CD4-positive, alpha-beta T cell treated with Interleukin-15 for 1 hour (primary cell): Measurements from ENCODE around the gene HOXB3.
"Not testable (repeated sequence)": the region's sequence is repeated elsewhere in the genome, so short reads cannot be mapped to it uniquely, and the experiment has no call there.

Source experiments
- DNase-seq: peaks from one replicate; pipeline ENCODE4 v3.0.0-alpha.2; 2020

The HOXB3 gene

GRCh38 chr17:48515925-48516900, 73.8 kb downstream of the HOXB3 start:
- DNase-seq, result no peak

DNA sequence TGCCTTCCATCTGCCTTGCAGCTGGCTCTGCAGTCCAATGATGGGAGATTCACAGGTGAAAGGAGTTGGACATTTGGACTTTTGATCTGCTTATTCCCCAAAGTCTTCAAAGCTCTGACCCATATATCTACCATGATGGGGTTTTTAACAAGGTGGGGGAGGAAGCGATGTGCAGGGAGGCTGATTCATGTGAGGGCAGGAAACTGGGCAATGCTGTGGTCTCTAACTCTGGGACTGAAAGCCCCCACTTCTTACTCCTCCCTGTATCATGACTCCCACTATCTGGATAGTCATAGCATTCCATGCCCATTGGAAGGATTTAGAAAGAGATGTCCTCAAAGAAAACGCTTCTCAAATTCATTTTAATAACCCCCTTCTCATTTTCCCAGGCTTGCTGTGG, 75.6 kb downstream of the HOXB3 start:
- no peak for DNase-seq

GRCh38 chr17:48513666-48514455, 76.2 kb downstream of the HOXB3 start:
- DNase-seq, result no peak

GRCh38 chr17:48513097-48513496, 76.9 kb downstream of the HOXB3 start:
- no peak for DNase-seq

DNA sequence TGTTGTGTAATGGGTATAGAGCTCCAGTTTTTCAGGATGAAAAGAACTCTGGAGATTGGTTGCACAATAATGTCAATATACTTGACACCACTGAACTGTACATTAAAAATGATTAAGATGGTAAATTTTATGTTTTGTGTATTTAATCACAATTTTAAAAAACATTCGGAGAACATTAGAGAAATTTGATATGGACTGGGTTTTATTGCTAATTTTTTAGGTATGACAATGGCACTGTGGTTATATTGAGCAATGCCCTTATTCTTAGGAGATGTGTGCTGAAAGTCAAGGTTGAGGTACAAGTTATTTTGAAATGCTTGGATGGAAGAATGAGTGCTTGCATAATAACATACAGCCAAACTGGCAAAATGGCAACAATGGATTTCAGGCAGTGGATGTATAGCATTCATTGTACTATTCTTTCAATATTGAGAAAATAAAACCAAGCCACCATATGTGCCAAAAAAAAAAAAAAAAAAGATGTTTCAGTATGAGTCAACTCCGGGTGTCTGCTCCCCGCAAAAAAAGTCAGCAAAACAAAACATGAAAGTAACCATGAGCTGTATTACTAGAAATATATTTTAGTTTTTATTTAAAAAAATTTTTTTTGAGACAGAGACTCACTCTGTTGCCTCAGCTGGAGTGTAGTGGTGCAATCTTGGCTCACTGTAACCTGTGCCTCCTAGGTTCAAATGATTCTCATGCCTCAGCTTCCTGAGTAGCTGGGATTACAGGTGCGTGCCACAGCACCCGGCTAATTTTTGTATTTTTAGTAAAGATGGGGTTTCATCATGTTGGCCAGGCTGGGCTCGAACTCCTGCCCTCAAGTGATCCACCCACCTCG, 79.1 kb downstream of the HOXB3 start:
- DNase-seq, result no peak

DNA sequence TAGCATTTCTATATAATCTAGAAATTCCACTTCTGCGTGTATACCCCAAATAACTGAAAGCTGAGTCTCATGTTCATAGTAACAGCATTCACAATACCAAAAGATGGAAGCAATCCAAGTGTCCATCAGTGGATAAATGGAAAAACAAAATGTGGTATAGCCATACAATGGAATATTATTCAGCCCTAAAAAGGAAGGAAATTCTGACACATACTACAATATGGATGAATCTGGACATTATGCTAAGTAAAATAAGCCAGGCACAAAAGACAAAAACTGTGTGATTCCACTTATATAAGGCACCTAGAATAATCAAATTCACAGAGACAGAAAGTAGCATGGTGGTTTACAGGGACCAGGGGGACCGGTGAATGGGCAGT, 79.7 kb downstream of the HOXB3 start:
- no peak for DNase-seq

DNA sequence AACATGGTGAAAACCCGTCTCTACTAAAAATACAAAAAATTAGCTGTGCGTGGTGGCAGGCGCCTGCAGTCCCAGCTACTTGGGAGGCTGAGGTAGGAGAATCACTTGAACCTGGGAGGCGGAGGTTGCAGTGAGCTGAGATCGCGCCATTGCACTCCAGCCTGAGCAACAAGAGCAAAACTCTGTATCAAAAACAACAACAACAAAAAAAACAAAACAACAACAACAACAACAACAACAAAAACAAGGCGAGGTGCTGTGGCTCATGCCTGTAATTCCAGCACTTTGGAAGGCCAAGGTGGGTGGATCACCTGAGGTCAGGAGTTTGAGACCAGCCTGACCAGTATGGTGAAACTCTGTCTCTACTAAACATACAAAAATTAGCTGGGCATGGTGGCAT, 80.3 kb downstream of the HOXB3 start:
- DNase-seq, result not testable (repeated sequence)

DNA sequence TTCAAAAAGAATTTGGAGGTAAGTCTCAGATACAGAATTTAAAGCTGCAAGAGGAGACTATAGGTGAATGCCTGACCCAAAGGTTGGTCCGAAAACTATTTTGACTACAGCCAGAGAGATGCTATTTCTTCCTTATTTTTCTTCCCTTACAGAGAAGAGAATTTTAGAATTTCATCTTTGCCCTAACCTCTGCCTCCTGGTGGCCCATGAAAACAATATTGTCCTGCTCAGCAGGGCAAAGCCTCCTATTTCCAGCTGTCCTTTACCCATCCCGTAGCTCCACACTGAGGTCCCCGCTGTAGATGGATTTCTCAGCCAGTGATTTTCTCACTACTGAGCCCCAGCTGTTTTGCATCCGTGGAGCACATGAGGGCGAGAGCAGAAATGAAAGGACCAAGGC, 83.8 kb downstream of the HOXB3 start:
- DNase-seq, result no peak

DNA sequence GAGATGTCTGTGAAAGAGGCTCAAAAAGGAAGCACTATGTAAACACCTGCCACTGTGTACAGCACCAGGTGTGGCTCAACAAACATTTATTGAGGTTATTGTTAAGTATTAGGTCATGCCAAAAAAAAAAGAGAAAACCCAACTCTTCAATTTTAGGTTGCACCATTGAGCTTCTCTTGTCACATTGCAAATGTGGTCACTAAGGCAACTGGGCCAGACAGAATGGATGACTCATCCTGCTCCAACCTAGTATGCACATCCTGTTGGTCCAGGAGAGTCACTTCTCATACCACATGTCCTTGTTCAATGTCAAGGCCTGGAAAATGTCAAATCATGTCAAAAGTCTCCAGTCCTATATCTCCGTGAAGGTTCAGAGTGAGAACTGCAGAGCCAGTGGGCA, 84.3 kb downstream of the HOXB3 start:
- DNase-seq, result peak; percentile 61

- no peak for DNase-seq
Observed at GRCh38 chr17:48504953-48505352, 85.1 kb downstream of the HOXB3 start.

- no peak for DNase-seq
Observed at GRCh38 chr17:48503747-48504146, 86.3 kb downstream of the HOXB3 start.

DNA sequence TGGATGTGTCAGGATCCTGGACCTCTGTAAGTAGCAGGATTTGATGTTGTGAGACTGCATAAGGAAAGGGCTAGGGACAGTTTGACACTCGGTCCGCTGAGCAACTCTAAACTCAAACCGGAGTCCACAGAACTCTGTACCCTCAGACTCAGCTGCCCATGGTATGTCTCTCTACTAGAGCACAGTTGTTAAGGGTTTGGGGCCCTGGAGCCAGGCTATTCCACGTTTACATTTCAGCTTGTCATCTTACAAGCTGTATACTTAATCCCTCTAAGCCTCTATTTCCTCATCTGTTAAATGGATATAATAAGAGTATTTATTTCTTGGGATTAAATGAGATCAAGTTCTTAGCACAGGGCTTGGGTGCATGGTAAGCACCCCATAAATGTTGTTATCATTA, 87.1 kb downstream of the HOXB3 start:
- DNase-seq, result no peak

GRCh38 chr17:48502312-48502711, 87.7 kb downstream of the HOXB3 start:
- DNase-seq, result no peak

GRCh38 chr17:48500435-48501426, 89.3 kb downstream of the HOXB3 start:
- no peak for DNase-seq

DNA sequence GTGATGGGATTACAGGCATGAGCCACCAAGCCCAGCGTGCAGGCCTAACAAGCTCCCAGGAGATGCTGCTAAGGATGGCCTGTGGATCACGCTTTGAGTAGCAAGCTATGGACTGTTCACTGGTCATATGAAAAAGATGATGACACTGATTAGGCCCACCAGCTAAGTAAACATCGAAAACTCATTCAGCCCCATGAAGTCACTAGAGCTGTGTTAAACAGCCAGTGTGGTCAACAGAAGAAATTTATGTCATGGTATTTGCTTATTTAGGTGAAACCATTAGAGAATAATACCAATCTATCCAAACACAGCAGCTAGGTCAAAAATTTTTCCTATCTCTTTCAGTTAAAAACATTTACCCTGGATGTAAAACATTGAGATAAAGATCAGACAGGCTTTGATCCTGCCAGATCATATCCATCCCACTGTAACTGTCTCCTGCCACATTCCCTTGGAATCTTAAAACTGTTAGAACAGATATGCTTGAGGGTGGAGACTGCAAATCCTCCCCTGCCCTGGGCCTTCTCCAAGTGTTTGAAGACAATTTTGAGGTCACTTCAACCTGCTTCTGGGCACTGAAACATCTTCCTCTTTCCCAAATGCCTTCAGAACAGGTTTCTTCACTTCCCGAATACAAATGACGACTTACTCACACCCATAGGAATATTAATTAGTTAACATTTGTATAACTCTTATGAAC, 90.2 kb downstream of the HOXB3 start:
- DNase-seq, result no peak

DNA sequence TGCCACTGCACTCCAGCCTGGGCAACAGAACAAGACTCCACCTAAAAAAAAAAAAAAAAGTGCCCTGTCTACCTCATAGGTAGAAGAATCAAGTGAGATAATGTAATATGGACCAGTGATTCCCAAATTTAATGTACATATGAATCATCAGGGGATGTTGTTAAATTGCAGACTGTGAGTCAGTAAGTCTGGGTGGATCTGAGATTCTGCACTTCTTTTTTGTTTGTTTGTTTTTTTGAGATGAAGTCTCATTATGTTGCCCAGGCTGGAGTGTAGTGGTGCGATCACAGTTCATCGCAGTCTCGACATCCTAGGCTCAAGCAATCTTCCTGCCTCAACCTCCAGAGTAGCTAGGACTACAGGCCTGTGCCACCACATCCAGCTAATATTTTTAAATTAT, 90.8 kb downstream of the HOXB3 start:
- DNase-seq, result no peak
